ENCODE measurements around the gene RSKR. TPM values are rescaled to one million over a fixed set of nuclear protein-coding genes. Genes with fewer than 3 reads are reported as not detected.
"Not testable (repeated sequence)": the region's sequence is repeated elsewhere in the genome, so short reads cannot be mapped to it uniquely, and the experiment has no call there.

Gene RSKR
- polyA plus RNA-seq, 4 donors = 4.5 to 34.0 (median 16.9) TPM

- no peak for DNase-seq (ENCODE audit: low read depth in 4 of 4, low spot score in 2 of 4)
Observed at GRCh38 chr17:28624148-28624547, 10.2 kb upstream of the RSKR start.

GRCh38 chr17:28623696-28624095, 9.7 kb upstream of the RSKR start:
- DNase-seq (ENCODE audit: low read depth in 4 of 4, low spot score in 2 of 4) = no peak

- DNase-seq (ENCODE audit: low read depth in 4 of 4, low spot score in 2 of 4) = no peak
Observed at GRCh38 chr17:28622186-28622585, 8.2 kb upstream of the RSKR start.

GRCh38 chr17:28620010-28620409, 6.0 kb upstream of the RSKR start:
- no peak for DNase-seq (ENCODE audit: low read depth in 4 of 4, low spot score in 2 of 4)

- DNase-seq (ENCODE audit: low read depth in 4 of 4, low spot score in 2 of 4) = no peak
Observed at GRCh38 chr17:28618464-28618863, 4.5 kb upstream of the RSKR start.

GRCh38 chr17:28616281-28616680, 2.3 kb upstream of the RSKR start:
- DNase-seq (ENCODE audit: low read depth in 4 of 4, low spot score in 2 of 4) = no peak

GRCh38 chr17:28615260-28615940, 1.4 kb upstream of the RSKR start:
- DNase-seq (ENCODE audit: low read depth in 4 of 4, low spot score in 2 of 4) = no peak

- peak in 1 of 4 donors; percentile 23 for DNase-seq (ENCODE audit: low read depth in 4 of 4, low spot score in 2 of 4)
Observed at GRCh38 chr17:28612936-28613872, 781 bp downstream of the RSKR start.

GRCh38 chr17:28612531-28612930, 1.5 kb downstream of the RSKR start:
- no peak for DNase-seq (ENCODE audit: low read depth in 4 of 4, low spot score in 2 of 4)

GRCh38 chr17:28610376-28610775, 3.6 kb downstream of the RSKR start:
- no peak for DNase-seq (ENCODE audit: low read depth in 4 of 4, low spot score in 2 of 4)

GRCh38 chr17:28604031-28604430, 10.0 kb downstream of the RSKR start:
- not testable (repeated sequence) for DNase-seq (ENCODE audit: low read depth in 4 of 4, low spot score in 2 of 4)

GRCh38 chr17:28599311-28600184, 14.4 kb downstream of the RSKR start:
- DNase-seq (ENCODE audit: low read depth in 4 of 4, low spot score in 2 of 4) = peak in 1 of 4 donors; percentile 39

- DNase-seq (ENCODE audit: low read depth in 4 of 4, low spot score in 2 of 4) = peak; percentile 83 to 87 (median 85)
Observed at GRCh38 chr17:28598799-28599310, 15.1 kb downstream of the RSKR start, which contains the start of gene SPAG5. SPAG5 (minus strand) TSS chr17:28599025; CDS start chr17:28598946, 79 bp downstream.

GRCh38 chr17:28598389-28598788, 15.6 kb downstream of the RSKR start:
- peak in 3 of 4 donors; percentile 6 to 56 (median 25) for DNase-seq (ENCODE audit: low read depth in 4 of 4, low spot score in 2 of 4)

GRCh38 chr17:28597606-28598383, 16.2 kb downstream of the RSKR start:
- no peak for DNase-seq (ENCODE audit: low read depth in 4 of 4, low spot score in 2 of 4)

GRCh38 chr17:28592260-28592659, 21.7 kb downstream of the RSKR start:
- no peak for DNase-seq (ENCODE audit: low read depth in 4 of 4, low spot score in 2 of 4)

- no peak for DNase-seq (ENCODE audit: low read depth in 4 of 4, low spot score in 2 of 4)
Observed at GRCh38 chr17:28585851-28586250, 28.1 kb downstream of the RSKR start.

GRCh38 chr17:28584434-28584833, 29.6 kb downstream of the RSKR start:
- DNase-seq (ENCODE audit: low read depth in 4 of 4, low spot score in 2 of 4) = no peak

- no peak for DNase-seq (ENCODE audit: low read depth in 4 of 4, low spot score in 2 of 4)
Observed at GRCh38 chr17:28582513-28582912, 31.5 kb downstream of the RSKR start.

GRCh38 chr17:28580959-28581358, 33.0 kb downstream of the RSKR start:
- DNase-seq (ENCODE audit: low read depth in 4 of 4, low spot score in 2 of 4) = no peak

Data from left renal cortex interstitium (tissue), 4 donors.